ENCODE results near the gene ZNF626.
"Not testable (repeated sequence)": the region's sequence is repeated elsewhere in the genome, so short reads cannot be mapped to it uniquely, and the experiment has no call there.

Gene ZNF626

GRCh38 chr19:20661150-20661819 lies at the start of gene ZNF626:
ZNF626 (minus strand) TSS chr19:20661571; CDS start chr19:20661446, 125 bp downstream.
- Mint-ChIP-seq H3K4me1 (ENCODE audit: low read depth) (peaks cover 10% of the 10 kb centered on the region), H3K27me3 (no peaks in the 10 kb centered on the region), H3K36me3 (ENCODE audit: low read depth) (peaks cover 59% of the 10 kb centered on the region), H3K9me3 (peaks cover 85% of the 10 kb centered on the region), H3K27ac (peak within 1 kb of the TSS; percentile 94), H3K4me3 (peak within 1 kb of the TSS; percentile 87)
- intact Hi-C loops (cut with micrococcal nuclease): no loop called here

- Mint-ChIP-seq H3K36me3 (ENCODE audit: low read depth) (no peaks in the 10 kb centered on the region), H3K4me1 (ENCODE audit: low read depth) (no peaks in the 10 kb centered on the region), H3K4me3 (no peak overlapping the region), H3K9me3 (peaks cover 69% of the 10 kb centered on the region), H3K27ac (no peak overlapping the region), H3K27me3 (no peaks in the 10 kb centered on the region)
- intact Hi-C loops (cut with micrococcal nuclease): no loop called here
These were observed 7.9 kb upstream of the ZNF626 start for GRCh38 chr19:20669263-20669662.

GRCh38 chr19:20667281-20667680 lies 5.9 kb upstream of the ZNF626 start:
- Mint-ChIP-seq H3K4me3 (no peak overlapping the region), H3K27ac (no peak overlapping the region), H3K27me3 (no peaks in the 10 kb centered on the region), H3K4me1 (ENCODE audit: low read depth) (no peaks in the 10 kb centered on the region), H3K9me3 (peaks cover 79% of the 10 kb centered on the region), H3K36me3 (ENCODE audit: low read depth) (peaks cover 2% of the 10 kb centered on the region)
- intact Hi-C loops (cut with micrococcal nuclease): no loop called here

GRCh38 chr19:20664901-20665781 lies 3.8 kb upstream of the ZNF626 start:
- Mint-ChIP-seq H3K27ac (no peak overlapping the region), H3K4me3 (no peak overlapping the region), H3K4me1 (ENCODE audit: low read depth) (peaks cover 10% of the 10 kb centered on the region), H3K27me3 (no peaks in the 10 kb centered on the region), H3K9me3 (peaks cover 74% of the 10 kb centered on the region), H3K36me3 (ENCODE audit: low read depth) (peaks cover 22% of the 10 kb centered on the region)
- intact Hi-C loops (cut with micrococcal nuclease): no loop called here

GRCh38 chr19:20664475-20664874 lies 3.1 kb upstream of the ZNF626 start:
- H3K27ac Mint-ChIP-seq; H3K27me3 Mint-ChIP-seq; intact Hi-C loops (cut with micrococcal nuclease); H3K4me3 Mint-ChIP-seq: not testable (repeated sequence)
- H3K4me1 Mint-ChIP-seq (ENCODE audit: low read depth): peaks cover 10% of the 10 kb centered on the region
- H3K36me3 Mint-ChIP-seq (ENCODE audit: low read depth): peaks cover 28% of the 10 kb centered on the region
- H3K9me3 Mint-ChIP-seq: peaks cover 68% of the 10 kb centered on the region

GRCh38 chr19:20662421-20663105 lies 1.2 kb upstream of the ZNF626 start:
- Mint-ChIP-seq H3K27me3 (no peaks in the 10 kb centered on the region), H3K27ac (no peak overlapping the region), H3K4me1 (ENCODE audit: low read depth) (peaks cover 10% of the 10 kb centered on the region), H3K4me3 (no peak overlapping the region), H3K36me3 (ENCODE audit: low read depth) (peaks cover 46% of the 10 kb centered on the region), H3K9me3 (peaks cover 82% of the 10 kb centered on the region)
- intact Hi-C loops (cut with micrococcal nuclease): no loop called here

GRCh38 chr19:20660473-20661140 lies 764 bp downstream of the ZNF626 start:
- H3K4me3 Mint-ChIP-seq: peak overlapping the region; percentile 87
- H3K36me3 Mint-ChIP-seq (ENCODE audit: low read depth): peaks cover 65% of the 10 kb centered on the region
- peak overlapping the region; percentile 94 for H3K27ac Mint-ChIP-seq
- no peaks in the 10 kb centered on the region for H3K27me3 Mint-ChIP-seq
- peaks cover 85% of the 10 kb centered on the region for H3K9me3 Mint-ChIP-seq
- intact Hi-C loops (cut with micrococcal nuclease): no loop called here
- peaks cover 10% of the 10 kb centered on the region for H3K4me1 Mint-ChIP-seq (ENCODE audit: low read depth)

- Mint-ChIP-seq H3K36me3 (ENCODE audit: low read depth) (peaks cover 69% of the 10 kb centered on the region), H3K27me3 (no peaks in the 10 kb centered on the region), H3K9me3 (peaks cover 45% of the 10 kb centered on the region), H3K27ac (no peak overlapping the region), H3K4me1 (ENCODE audit: low read depth) (no peaks in the 10 kb centered on the region), H3K4me3 (no peak overlapping the region)
- intact Hi-C loops (cut with micrococcal nuclease): no loop called here
These were observed 20.8 kb downstream of the ZNF626 start for GRCh38 chr19:20640545-20640944.

GRCh38 chr19:20640023-20640422 lies 21.3 kb downstream of the ZNF626 start:
- peaks cover 44% of the 10 kb centered on the region for H3K9me3 Mint-ChIP-seq
- intact Hi-C loops (cut with micrococcal nuclease): no loop called here

GRCh38 chr19:20624560-20624959 lies 36.8 kb downstream of the ZNF626 start:
- H3K27me3 Mint-ChIP-seq; H3K36me3 Mint-ChIP-seq (ENCODE audit: low read depth); H3K4me3 Mint-ChIP-seq; intact Hi-C loops (cut with micrococcal nuclease); H3K4me1 Mint-ChIP-seq (ENCODE audit: low read depth); H3K27ac Mint-ChIP-seq: not testable (repeated sequence)
- peaks cover 66% of the 10 kb centered on the region for H3K9me3 Mint-ChIP-seq

More at GRCh38 chr19:20640023-20640422, 21.3 kb downstream of the ZNF626 start:
- no peak overlapping the region for H3K27ac Mint-ChIP-seq
- H3K4me1 Mint-ChIP-seq (ENCODE audit: low read depth): no peaks in the 10 kb centered on the region
- H3K36me3 Mint-ChIP-seq (ENCODE audit: low read depth): peaks cover 69% of the 10 kb centered on the region
- H3K4me3 Mint-ChIP-seq: no peak overlapping the region
- H3K27me3 Mint-ChIP-seq: no peaks in the 10 kb centered on the region

GRCh38 chr19:20616071-20616470 lies 45.3 kb downstream of the ZNF626 start:
- intact Hi-C loops (cut with micrococcal nuclease): no loop called here
- Mint-ChIP-seq H3K4me3 (no peak overlapping the region), H3K4me1 (ENCODE audit: low read depth) (no peaks in the 10 kb centered on the region), H3K27ac (no peak overlapping the region), H3K27me3 (no peaks in the 10 kb centered on the region), H3K9me3 (peaks cover 76% of the 10 kb centered on the region), H3K36me3 (ENCODE audit: low read depth) (no peaks in the 10 kb centered on the region)

- H3K4me3 Mint-ChIP-seq; intact Hi-C loops (cut with micrococcal nuclease); H3K4me1 Mint-ChIP-seq (ENCODE audit: low read depth); H3K27ac Mint-ChIP-seq; H3K36me3 Mint-ChIP-seq (ENCODE audit: low read depth); H3K27me3 Mint-ChIP-seq: not testable (repeated sequence)
- H3K9me3 Mint-ChIP-seq: peaks cover 80% of the 10 kb centered on the region
These were observed 46.4 kb downstream of the ZNF626 start for GRCh38 chr19:20614971-20615370.

GRCh38 chr19:20612711-20613316 lies 48.6 kb downstream of the ZNF626 start:
- intact Hi-C loops (cut with micrococcal nuclease): no loop called here
- no peak overlapping the region for H3K4me3 Mint-ChIP-seq
- no peaks in the 10 kb centered on the region for H3K4me1 Mint-ChIP-seq (ENCODE audit: low read depth)
- H3K9me3 Mint-ChIP-seq: peaks cover 85% of the 10 kb centered on the region
- H3K27ac Mint-ChIP-seq: no peak overlapping the region
- no peaks in the 10 kb centered on the region for H3K27me3 Mint-ChIP-seq
- no peaks in the 10 kb centered on the region for H3K36me3 Mint-ChIP-seq (ENCODE audit: low read depth)
